ENCODE results near the gene USP17L19.
"Not testable (repeated sequence)": the region's sequence is repeated elsewhere in the genome, so short reads cannot be mapped to it uniquely, and the experiment has no call there.

The USP17L19 gene, protein sequence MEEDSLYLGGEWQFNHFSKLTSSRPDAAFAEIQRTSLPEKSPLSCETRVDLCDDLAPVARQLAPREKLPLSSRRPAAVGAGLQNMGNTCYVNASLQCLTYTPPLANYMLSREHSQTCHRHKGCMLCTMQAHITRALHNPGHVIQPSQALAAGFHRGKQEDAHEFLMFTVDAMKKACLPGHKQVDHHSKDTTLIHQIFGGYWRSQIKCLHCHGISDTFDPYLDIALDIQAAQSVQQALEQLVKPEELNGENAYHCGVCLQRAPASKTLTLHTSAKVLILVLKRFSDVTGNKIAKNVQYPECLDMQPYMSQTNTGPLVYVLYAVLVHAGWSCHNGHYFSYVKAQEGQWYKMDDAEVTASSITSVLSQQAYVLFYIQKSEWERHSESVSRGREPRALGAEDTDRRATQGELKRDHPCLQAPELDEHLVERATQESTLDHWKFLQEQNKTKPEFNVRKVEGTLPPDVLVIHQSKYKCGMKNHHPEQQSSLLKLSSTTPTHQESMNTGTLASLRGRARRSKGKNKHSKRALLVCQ

DNA sequence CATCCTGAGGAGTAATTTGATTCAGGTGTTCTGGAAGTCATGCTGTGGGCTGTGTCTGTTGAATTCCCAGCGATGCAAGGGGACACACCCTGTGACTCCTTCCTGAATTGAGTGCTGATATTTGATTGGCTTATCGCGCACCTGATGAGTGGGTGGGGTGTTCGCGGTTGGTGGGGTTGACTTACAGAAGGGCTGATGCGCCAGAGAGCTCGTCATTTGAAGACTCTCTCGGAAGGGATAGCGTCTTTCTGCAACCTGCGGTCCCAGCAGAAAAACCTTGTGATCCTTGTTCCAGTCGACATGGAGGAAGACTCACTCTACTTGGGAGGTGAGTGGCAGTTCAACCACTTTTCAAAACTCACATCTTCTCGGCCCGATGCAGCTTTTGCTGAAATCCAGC, at the start of gene USP17L19:
USP17L19 (plus strand) TSS at position 301 of the 400 bp plus-strand sequence; CDS start at position 301, 0 bp downstream.
- DNase-seq: not testable (repeated sequence)

DNA sequence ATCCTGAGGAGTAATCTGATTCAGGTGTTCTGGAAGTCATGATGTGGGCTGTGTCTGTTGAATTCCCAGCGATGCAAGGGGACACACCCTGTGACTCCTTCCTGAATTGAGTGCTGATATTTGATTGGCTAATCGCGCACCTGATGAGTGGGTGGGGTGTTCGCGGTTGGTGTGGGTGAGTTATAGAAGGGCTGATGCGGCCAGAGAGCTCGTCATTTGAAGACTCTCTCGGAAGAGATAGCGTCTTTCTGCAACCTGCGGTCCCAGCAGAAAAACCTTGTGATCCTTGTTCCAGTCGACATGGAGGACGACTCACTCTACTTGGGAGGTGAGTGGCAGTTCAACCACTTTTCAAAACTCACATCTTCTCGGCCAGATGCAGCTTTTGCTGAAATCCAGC, 42.8 kb upstream of the USP17L19 start, which contains the start of gene USP17L10:
USP17L10 (plus strand) TSS at position 301 of the 400 bp plus-strand sequence; CDS start at position 301, 0 bp downstream.
- not testable (repeated sequence) for DNase-seq

- DNase-seq: not testable (repeated sequence)
Measured at GRCh38 chr4:9214701-9215100, 38.5 kb upstream of the USP17L19 start.

- not testable (repeated sequence) for DNase-seq
Measured at GRCh38 chr4:9215105-9215504, 38.1 kb upstream of the USP17L19 start, which contains the start of gene USP17L11. USP17L11 (plus strand) TSS chr4:9215405; CDS start chr4:9215405, 0 bp downstream.

DNA sequence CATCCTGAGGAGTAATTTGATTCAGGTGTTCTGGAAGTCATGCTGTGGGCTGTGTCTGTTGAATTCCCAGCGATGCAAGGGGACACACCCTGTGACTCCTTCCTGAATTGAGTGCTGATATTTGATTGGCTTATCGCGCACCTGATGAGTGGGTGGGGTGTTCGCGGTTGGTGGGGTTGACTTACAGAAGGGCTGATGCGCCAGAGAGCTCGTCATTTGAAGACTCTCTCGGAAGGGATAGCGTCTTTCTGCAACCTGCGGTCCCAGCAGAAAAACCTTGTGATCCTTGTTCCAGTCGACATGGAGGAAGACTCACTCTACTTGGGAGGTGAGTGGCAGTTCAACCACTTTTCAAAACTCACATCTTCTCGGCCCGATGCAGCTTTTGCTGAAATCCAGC, 33.3 kb upstream of the USP17L19 start, which contains the start of gene USP17L12:
USP17L12 (plus strand) TSS at position 301 of the 400 bp plus-strand sequence; CDS start at position 301, 0 bp downstream.
- not testable (repeated sequence) for DNase-seq

DNA sequence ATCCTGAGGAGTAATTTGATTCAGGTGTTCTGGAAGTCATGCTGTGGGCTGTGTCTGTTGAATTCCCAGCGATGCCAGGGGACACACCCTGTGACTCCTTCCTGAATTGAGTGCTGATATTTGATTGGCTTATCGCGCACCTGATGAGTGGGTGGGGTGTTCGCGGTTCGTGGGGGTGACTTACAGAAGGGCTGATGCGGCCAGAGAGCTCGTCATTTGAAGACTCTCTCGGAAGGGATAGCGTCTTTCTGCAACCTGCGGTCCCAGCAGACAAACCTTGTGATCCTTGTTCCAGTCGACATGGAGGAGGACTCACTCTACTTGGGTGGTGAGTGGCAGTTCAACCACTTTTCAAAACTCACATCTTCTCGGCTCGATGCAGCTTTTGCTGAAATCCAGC, 28.6 kb upstream of the USP17L19 start, which contains the start of gene USP17L13:
USP17L13 (plus strand) TSS at position 301 of the 400 bp plus-strand sequence; CDS start at position 301, 0 bp downstream.
- DNase-seq: not testable (repeated sequence)

- DNase-seq: not testable (repeated sequence)
Measured at GRCh38 chr4:9230249-9230648, 22.9 kb upstream of the USP17L19 start.

DNA sequence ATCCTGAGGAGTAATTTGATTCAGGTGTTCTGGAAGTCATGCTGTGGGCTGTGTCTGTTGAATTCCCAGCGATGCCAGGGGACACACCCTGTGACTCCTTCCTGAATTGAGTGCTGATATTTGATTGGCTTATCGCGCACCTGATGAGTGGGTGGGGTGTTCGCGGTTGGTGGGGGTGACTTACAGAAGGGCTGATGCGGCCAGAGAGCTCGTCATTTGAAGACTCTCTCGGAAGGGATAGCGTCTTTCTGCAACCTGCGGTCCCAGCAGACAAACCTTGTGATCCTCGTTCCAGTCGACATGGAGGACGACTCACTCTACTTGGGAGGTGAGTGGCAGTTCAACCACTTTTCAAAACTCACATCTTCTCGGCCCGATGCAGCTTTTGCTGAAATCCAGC, 19.1 kb upstream of the USP17L19 start, which contains the start of gene USP17L15:
USP17L15 (plus strand) TSS at position 301 of the 400 bp plus-strand sequence; CDS start at position 301, 0 bp downstream.
- DNase-seq: not testable (repeated sequence)

DNA sequence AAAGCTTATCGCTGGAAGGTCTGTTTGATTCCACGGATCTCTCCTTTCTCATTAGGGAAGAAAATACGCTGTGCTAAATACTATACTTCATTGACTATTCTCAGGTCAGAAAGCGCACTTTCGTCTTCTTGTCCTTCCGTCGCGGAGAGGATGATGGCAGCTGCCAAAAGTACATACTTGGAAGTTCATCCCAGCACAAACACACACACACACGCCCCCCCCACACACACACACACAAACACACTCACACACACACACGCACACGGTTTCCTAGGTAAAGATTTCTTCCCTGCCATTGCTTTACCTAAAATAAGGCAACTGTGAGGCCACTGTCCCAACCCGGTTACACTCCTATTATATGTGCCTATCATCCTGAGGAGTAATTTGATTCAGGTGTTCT, 14.7 kb upstream of the USP17L19 start:
- DNase-seq: not testable (repeated sequence)

DNA sequence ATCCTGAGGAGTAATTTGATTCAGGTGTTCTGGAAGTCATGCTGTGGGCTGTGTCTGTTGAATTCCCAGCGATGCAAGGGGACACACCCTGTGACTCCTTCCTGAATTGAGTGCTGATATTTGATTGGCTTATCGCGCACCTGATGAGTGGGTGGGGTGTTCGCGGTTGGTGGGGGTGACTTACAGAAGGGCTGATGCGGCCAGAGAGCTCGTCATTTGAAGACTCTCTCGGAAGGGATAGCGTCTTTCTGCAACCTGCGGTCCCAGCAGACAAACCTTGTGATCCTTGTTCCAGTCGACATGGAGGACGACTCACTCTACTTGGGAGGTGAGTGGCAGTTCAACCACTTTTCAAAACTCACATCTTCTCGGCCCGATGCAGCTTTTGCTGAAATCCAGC, 9.6 kb upstream of the USP17L19 start, which contains the start of gene USP17L17:
USP17L17 (plus strand) TSS at position 301 of the 400 bp plus-strand sequence; CDS start at position 301, 0 bp downstream.
- DNase-seq: not testable (repeated sequence)

GRCh38 chr4:9247953-9248680, 5.1 kb upstream of the USP17L19 start, which contains the start of gene USP17L18:
USP17L18 (plus strand) TSS chr4:9248630; CDS start chr4:9248630, 0 bp downstream.
- DNase-seq: peak; percentile 0 to 2

DNA sequence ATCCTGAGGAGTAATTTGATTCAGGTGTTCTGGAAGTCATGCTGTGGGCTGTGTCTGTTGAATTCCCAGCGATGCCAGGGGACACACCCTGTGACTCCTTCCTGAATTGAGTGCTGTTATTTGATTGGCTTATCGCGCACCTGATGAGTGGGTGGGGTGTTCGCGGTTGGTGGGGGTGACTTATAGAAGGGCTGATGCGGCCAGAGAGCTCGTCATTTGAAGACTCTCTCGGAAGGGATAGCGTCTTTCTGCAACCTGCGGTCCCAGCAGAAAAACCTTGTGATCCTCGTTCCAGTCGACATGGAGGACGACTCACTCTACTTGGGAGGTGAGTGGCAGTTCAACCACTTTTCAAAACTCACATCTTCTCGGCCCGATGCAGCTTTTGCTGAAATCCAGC, 4.6 kb downstream of the USP17L19 start, which contains the start of gene USP17L20:
USP17L20 (plus strand) TSS at position 301 of the 400 bp plus-strand sequence; CDS start at position 301, 0 bp downstream.
- not testable (repeated sequence) for DNase-seq

DNA sequence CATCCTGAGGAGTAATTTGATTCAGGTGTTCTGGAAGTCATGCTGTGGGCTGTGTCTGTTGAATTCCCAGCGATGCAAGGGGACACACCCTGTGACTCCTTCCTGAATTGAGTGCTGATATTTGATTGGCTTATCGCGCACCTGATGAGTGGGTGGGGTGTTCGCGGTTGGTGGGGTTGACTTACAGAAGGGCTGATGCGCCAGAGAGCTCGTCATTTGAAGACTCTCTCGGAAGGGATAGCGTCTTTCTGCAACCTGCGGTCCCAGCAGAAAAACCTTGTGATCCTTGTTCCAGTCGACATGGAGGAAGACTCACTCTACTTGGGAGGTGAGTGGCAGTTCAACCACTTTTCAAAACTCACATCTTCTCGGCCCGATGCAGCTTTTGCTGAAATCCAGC, 9.4 kb downstream of the USP17L19 start, which contains the start of gene USP17L21:
USP17L21 (plus strand) TSS at position 301 of the 400 bp plus-strand sequence; CDS start at position 301, 0 bp downstream.
- not testable (repeated sequence) for DNase-seq

- not testable (repeated sequence) for DNase-seq
Measured at GRCh38 chr4:9267319-9267718, 14.1 kb downstream of the USP17L19 start, which contains the start of gene USP17L22. USP17L22 (plus strand) TSS chr4:9267619; CDS start chr4:9267619, 0 bp downstream.

- DNase-seq: peak; percentile 0 to 1
Measured at GRCh38 chr4:9271719-9272118, 18.5 kb downstream of the USP17L19 start.
